Endodermal cell (in vitro differentiated cells): Measurements from ENCODE around the gene TRPM3. TPM values are rescaled to one million over a fixed set of nuclear protein-coding genes. Genes with fewer than 3 reads are reported as not detected.

Source experiments
- DNase-seq: peaks from one replicate; pipeline ENCODE4 v3.0.0-alpha.2; 2017
- H3K27ac ChIP-seq: 2 replicates; pipeline ENCODE4 v1.5.1; 2013; ENCODE audit warnings: mild to moderate bottlenecking, low read depth, low read length, moderate library complexity
- H3K27me3 ChIP-seq: 2 replicates; pipeline ENCODE4 v1.6.1; 2013; ENCODE audit warnings: mild to moderate bottlenecking, low read length, moderate library complexity; ENCODE audit not compliant: insufficient read depth, control insufficient read depth, poor library complexity, severe bottlenecking
- H3K36me3 ChIP-seq: 2 replicates; pipeline ENCODE4 v1.7.0; 2013; ENCODE audit warnings: mild to moderate bottlenecking, low read length, moderate library complexity; ENCODE audit not compliant: control insufficient read depth, insufficient read depth
- H3K4me1 ChIP-seq: one replicate; pipeline ENCODE4 v1.7.0; 2013; ENCODE audit warnings: low read length; ENCODE audit not compliant: control insufficient read depth, insufficient read depth
- H3K4me3 ChIP-seq: 2 replicates; pipeline ENCODE4 v1.5.1; 2013; ENCODE audit warnings: mild to moderate bottlenecking, low read length, moderate library complexity
- H3K9ac ChIP-seq: 2 replicates; pipeline ENCODE4 v1.6.1; 2013; ENCODE audit warnings: mild to moderate bottlenecking, low read length, moderate library complexity; ENCODE audit not compliant: poor library complexity, severe bottlenecking; ENCODE audit errors: extremely low read depth
- H3K9me3 ChIP-seq: 2 replicates; pipeline ENCODE4 v1.6.1; 2013; ENCODE audit warnings: mild to moderate bottlenecking, low read length, moderate library complexity; ENCODE audit not compliant: control insufficient read depth
- H3K27ac Mint-ChIP-seq: 2 replicates; pipeline ENCODE4 v1.8.0; 2020; ENCODE audit warnings: mixed read lengths
- H3K27me3 Mint-ChIP-seq: 2 replicates; pipeline ENCODE4 v1.8.0; 2021; ENCODE audit warnings: mild to moderate bottlenecking, mixed read lengths; ENCODE audit not compliant: insufficient read depth
- H3K36me3 Mint-ChIP-seq: 2 replicates; pipeline ENCODE4 v1.8.0; 2020; ENCODE audit warnings: low read depth, mixed read lengths
- H3K4me1 Mint-ChIP-seq: 2 replicates; pipeline ENCODE4 v1.8.0; 2020; ENCODE audit warnings: mixed read lengths
- H3K4me3 Mint-ChIP-seq: 2 replicates; pipeline ENCODE4 v1.8.0; 2020; ENCODE audit warnings: mild to moderate bottlenecking, moderate library complexity, mixed read lengths
- H3K9me3 Mint-ChIP-seq: 2 replicates; pipeline ENCODE4 v1.8.0; 2020; ENCODE audit warnings: mild to moderate bottlenecking, mixed read lengths
- CTCF ChIP-seq: fragments of 200-600 bp; sonication (generic); conservative IDR thresholded peaks from 2 replicates; pipeline ENCODE4 v1.5.0; 2021; ENCODE audit warnings: antibody characterized with exemption, mild to moderate bottlenecking
- WGBS, 2 experiments: methylation state at CpG; one replicate each; pipeline versions ENCODE4 v1.1.5 to v1.1.7; 2013; ENCODE audit warnings: missing lambda C conversion rate in 2 of 2, mixed read lengths in 1 of 2; ENCODE audit not compliant: insufficient coverage in 1 of 2, insufficient read length in 1 of 2; 5-methylcytosine and 5-hydroxymethylcytosine counted together
- total RNA-seq, 2 donors: library from RNA; stranded (reverse); fragmentation: NEBNext Ultra II Directional in 1 of 2; extraction: Animal tissue kit (Norgen Biotek cat#: 25700) in 1 of 2; gene quantifications; 2 replicates in 1 of 2; 3 replicates in 1 of 2; pipeline ENCODE4 v1.2.1, GENCODE V29; 2021

The TRPM3 gene
- total RNA-seq, 2 donors from 2014 or later = 1.8 to 2.5 TPM

- Histone ChIP-seq H3K27ac (peak overlapping the region; percentile 24), H3K9me3 (no peaks in the 10 kb centered on the region), H3K4me3 (no peak overlapping the region), H3K9ac (no peak overlapping the region), H3K27me3 (no peaks in the 10 kb centered on the region), H3K4me1 (no peaks in the 10 kb centered on the region), H3K36me3 (no peaks in the 10 kb centered on the region)
- TF ChIP-seq CTCF = no peak
- WGBS, 2 experiments = 89 to 94% methylated on average over 2 of the region's 2 CpGs
- Mint-ChIP-seq H3K9me3 (no peaks in the 10 kb centered on the region), H3K4me3 (no peak overlapping the region), H3K36me3 (no peaks in the 10 kb centered on the region), H3K4me1 (peaks cover 17% of the 10 kb centered on the region), H3K27ac (peak overlapping the region; percentile 32), H3K27me3 (no peaks in the 10 kb centered on the region)
- no peak for DNase-seq
Observed at GRCh38 chr9:70554881-70555280, 566.5 kb downstream of the TRPM3 start.

GRCh38 chr9:70553707-70554673 is 567.4 kb downstream of the TRPM3 start:
- H3K4me1 Mint-ChIP-seq = peaks cover 17% of the 10 kb centered on the region
- no peaks in the 10 kb centered on the region for H3K27me3 ChIP-seq
- 61 to 65% methylated on average over 9 to 12 of the region's 12 CpGs for WGBS, 2 experiments
- H3K27ac ChIP-seq = peak overlapping the region; percentile 24
- H3K27me3 Mint-ChIP-seq = no peaks in the 10 kb centered on the region
- no peak overlapping the region for H3K4me3 ChIP-seq
- H3K9ac ChIP-seq = no peak overlapping the region
- H3K4me1 ChIP-seq = no peaks in the 10 kb centered on the region
- H3K36me3 Mint-ChIP-seq = no peaks in the 10 kb centered on the region
- no peaks in the 10 kb centered on the region for H3K9me3 Mint-ChIP-seq
- no peaks in the 10 kb centered on the region for H3K9me3 ChIP-seq
- peak; percentile 67 for DNase-seq
- H3K4me3 Mint-ChIP-seq = no peak overlapping the region
- no peak for TF ChIP-seq CTCF
- H3K27ac Mint-ChIP-seq = peak overlapping the region; percentile 91
- no peaks in the 10 kb centered on the region for H3K36me3 ChIP-seq

- Mint-ChIP-seq H3K4me3 (no peak overlapping the region), H3K27me3 (no peaks in the 10 kb centered on the region), H3K9me3 (no peaks in the 10 kb centered on the region), H3K27ac (no peak overlapping the region), H3K4me1 (peaks cover 17% of the 10 kb centered on the region), H3K36me3 (no peaks in the 10 kb centered on the region)
- no peak for TF ChIP-seq CTCF
- H3K4me3 ChIP-seq = no peak overlapping the region
- no peaks in the 10 kb centered on the region for H3K9me3 ChIP-seq
- H3K27me3 ChIP-seq = no peaks in the 10 kb centered on the region
- DNase-seq = no peak
- H3K4me1 ChIP-seq = no peaks in the 10 kb centered on the region
- 96 to 97% methylated on average over 4 to 9 of the region's 9 CpGs for WGBS, 2 experiments
- H3K9ac ChIP-seq = no peak overlapping the region
- no peaks in the 10 kb centered on the region for H3K36me3 ChIP-seq
- H3K27ac ChIP-seq = no peak overlapping the region
Observed at GRCh38 chr9:70552561-70552960, 568.9 kb downstream of the TRPM3 start.
